Measurements from ENCODE around the gene CTTNBP2.

DNA sequence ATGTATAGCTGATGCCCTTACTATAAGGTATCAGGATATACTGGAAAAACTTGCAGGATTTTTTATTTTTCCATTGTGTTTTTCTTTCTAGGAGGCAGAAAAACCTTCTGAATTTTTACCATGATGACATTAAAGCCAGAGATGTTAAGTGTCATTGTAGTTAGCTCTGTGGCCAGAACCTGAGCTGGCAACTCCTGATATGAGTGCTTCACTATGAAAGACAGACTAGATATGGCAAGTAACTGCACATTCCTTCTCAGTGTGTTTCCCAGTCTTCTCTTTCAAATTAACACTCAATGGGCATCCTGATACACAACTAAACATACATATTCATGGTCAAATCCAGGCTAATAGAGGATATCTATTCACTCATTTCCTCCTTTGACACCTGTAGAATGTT lies 166.2 kb downstream of the CTTNBP2 start:
- TF ChIP-seq ZNF384 (IDR thresholded peaks at IDR 0.05; ENCODE audit: borderline replicate concordance, low read depth, low read length) (no peak), SMC3 (IDR thresholded peaks at IDR 0.05; ENCODE audit: borderline replicate concordance, low read length) (no peak), EZH2 (IDR thresholded peaks at IDR 0.05; ENCODE audit: borderline replicate concordance, control insufficient read depth, low read depth, low read length) (no peak), SUZ12 (IDR thresholded peaks at IDR 0.05; ENCODE audit: unreplicated experiment) (no peak), RFX5 (IDR thresholded peaks at IDR 0.05; ENCODE audit: low read depth, low read length) (no peak), STAT3 (IDR thresholded peaks at IDR 0.05; ENCODE audit: low read depth, low read length) (no peak), POLR2AphosphoS5 (IDR thresholded peaks at IDR 0.05; ENCODE audit: low read length) (no peak), MXI1 (IDR thresholded peaks at IDR 0.05; ENCODE audit: low read depth, low read length) (no peak), JUNB (IDR thresholded peaks at IDR 0.05) (no peak), POLR2A (IDR thresholded peaks at IDR 0.05; ENCODE audit: low read depth, low read length) (no peak)
- TF ChIP-seq, protein P1, sequence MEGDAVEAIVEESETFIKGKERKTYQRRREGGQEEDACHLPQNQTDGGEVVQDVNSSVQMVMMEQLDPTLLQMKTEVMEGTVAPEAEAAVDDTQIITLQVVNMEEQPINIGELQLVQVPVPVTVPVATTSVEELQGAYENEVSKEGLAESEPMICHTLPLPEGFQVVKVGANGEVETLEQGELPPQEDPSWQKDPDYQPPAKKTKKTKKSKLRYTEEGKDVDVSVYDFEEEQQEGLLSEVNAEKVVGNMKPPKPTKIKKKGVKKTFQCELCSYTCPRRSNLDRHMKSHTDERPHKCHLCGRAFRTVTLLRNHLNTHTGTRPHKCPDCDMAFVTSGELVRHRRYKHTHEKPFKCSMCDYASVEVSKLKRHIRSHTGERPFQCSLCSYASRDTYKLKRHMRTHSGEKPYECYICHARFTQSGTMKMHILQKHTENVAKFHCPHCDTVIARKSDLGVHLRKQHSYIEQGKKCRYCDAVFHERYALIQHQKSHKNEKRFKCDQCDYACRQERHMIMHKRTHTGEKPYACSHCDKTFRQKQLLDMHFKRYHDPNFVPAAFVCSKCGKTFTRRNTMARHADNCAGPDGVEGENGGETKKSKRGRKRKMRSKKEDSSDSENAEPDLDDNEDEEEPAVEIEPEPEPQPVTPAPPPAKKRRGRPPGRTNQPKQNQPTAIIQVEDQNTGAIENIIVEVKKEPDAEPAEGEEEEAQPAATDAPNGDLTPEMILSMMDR (IDR thresholded peaks at IDR 0.05 in 2 of 3, conservative IDR thresholded peaks at IDR 0.05 in 1 of 3; ENCODE audit: control insufficient read depth in 2 of 3, extremely low read depth in 1 of 3, insufficient read depth in 1 of 3, low read depth in 3 of 3, low read length in 3 of 3) = no peak
- TF ChIP-seq, protein P2, sequence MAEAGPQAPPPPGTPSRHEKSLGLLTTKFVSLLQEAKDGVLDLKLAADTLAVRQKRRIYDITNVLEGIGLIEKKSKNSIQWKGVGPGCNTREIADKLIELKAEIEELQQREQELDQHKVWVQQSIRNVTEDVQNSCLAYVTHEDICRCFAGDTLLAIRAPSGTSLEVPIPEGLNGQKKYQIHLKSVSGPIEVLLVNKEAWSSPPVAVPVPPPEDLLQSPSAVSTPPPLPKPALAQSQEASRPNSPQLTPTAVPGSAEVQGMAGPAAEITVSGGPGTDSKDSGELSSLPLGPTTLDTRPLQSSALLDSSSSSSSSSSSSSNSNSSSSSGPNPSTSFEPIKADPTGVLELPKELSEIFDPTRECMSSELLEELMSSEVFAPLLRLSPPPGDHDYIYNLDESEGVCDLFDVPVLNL (IDR thresholded peaks at IDR 0.05; ENCODE audit: low read depth, low read length) = no peak
- TF ChIP-seq, protein P3, sequence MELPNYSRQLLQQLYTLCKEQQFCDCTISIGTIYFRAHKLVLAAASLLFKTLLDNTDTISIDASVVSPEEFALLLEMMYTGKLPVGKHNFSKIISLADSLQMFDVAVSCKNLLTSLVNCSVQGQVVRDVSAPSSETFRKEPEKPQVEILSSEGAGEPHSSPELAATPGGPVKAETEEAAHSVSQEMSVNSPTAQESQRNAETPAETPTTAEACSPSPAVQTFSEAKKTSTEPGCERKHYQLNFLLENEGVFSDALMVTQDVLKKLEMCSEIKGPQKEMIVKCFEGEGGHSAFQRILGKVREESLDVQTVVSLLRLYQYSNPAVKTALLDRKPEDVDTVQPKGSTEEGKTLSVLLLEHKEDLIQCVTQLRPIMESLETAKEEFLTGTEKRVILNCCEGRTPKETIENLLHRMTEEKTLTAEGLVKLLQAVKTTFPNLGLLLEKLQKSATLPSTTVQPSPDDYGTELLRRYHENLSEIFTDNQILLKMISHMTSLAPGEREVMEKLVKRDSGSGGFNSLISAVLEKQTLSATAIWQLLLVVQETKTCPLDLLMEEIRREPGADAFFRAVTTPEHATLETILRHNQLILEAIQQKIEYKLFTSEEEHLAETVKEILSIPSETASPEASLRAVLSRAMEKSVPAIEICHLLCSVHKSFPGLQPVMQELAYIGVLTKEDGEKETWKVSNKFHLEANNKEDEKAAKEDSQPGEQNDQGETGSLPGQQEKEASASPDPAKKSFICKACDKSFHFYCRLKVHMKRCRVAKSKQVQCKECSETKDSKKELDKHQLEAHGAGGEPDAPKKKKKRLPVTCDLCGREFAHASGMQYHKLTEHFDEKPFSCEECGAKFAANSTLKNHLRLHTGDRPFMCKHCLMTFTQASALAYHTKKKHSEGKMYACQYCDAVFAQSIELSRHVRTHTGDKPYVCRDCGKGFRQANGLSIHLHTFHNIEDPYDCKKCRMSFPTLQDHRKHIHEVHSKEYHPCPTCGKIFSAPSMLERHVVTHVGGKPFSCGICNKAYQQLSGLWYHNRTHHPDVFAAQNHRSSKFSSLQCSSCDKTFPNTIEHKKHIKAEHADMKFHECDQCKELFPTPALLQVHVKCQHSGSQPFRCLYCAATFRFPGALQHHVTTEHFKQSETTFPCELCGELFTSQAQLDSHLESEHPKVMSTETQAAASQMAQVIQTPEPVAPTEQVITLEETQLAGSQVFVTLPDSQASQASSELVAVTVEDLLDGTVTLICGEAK (IDR thresholded peaks at IDR 0.05; ENCODE audit: borderline replicate concordance) = no peak
- TF ChIP-seq, protein P4, sequence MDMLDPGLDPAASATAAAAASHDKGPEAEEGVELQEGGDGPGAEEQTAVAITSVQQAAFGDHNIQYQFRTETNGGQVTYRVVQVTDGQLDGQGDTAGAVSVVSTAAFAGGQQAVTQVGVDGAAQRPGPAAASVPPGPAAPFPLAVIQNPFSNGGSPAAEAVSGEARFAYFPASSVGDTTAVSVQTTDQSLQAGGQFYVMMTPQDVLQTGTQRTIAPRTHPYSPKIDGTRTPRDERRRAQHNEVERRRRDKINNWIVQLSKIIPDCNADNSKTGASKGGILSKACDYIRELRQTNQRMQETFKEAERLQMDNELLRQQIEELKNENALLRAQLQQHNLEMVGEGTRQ (IDR thresholded peaks at IDR 0.05; ENCODE audit: borderline replicate concordance, low read depth, low read length) = no peak
